ENCODE data around the gene COLEC12.

The COLEC12 gene

DNA sequence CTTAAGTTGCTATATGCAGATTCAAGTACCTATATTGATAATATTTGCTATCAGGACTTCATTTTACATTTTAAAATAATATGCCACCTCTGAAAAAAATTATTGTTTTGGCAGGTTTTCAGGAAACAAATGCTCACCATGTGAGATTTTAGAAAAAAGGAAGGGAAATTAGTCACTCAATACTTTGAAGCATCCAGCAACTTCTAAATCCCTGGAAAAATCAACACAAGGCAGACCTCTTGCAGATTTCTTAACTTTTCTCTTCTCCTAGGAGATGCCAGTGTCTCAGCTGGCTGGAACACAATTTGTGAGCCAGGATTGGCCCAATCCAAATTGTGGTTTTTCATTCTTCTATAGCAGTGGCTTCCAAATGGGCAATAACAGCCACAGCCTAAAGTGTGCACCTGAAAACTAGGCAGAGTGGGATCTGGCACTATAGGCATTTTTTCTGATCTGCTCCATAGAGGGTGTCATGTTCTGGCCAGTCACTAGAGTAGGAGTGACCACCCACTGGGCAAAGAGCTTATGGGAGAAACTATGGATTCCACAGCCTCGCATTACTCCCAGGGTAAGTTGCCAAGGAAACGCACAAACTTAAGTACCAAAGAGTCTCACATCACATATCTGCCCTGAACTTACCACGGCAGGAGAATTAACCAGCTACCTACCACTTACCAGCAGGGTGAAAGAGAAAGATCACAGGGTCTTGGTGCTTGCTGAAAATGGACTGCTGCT, 204.6 kb downstream of the COLEC12 start:
- Histone ChIP-seq H3K4me2 (ENCODE audit: low read depth, low read length, poor library complexity, severe bottlenecking) (no peak overlapping the region), H3K79me2 (ENCODE audit: insufficient read depth, low read length) (no peaks in the 10 kb centered on the region), H3K9me2 (replicated peaks; ENCODE audit: insufficient read depth, low read length) (no peaks in the 10 kb centered on the region), H3K9ac (ENCODE audit: low read length) (no peak overlapping the region), H3F3A (ENCODE audit: insufficient read depth) (no peaks in the 10 kb centered on the region), H3K27me3 (ENCODE audit: low read length) (no peaks in the 10 kb centered on the region), H3K27ac (ENCODE audit: low read depth, low read length) (no peak overlapping the region), H3K4me3 (ENCODE audit: insufficient read depth, low read length, poor library complexity, severe bottlenecking) (no peak overlapping the region), H2AFZ (ENCODE audit: low read depth, low read length, severe bottlenecking) (no peak overlapping the region), H4K20me1 (ENCODE audit: low read depth, low read length) (no peaks in the 10 kb centered on the region), H3K36me3 (ENCODE audit: low read length) (no peaks in the 10 kb centered on the region), H3K9me3 (ENCODE audit: insufficient read depth, low read length) (no peaks in the 10 kb centered on the region)
- TF ChIP-seq, protein P1, sequence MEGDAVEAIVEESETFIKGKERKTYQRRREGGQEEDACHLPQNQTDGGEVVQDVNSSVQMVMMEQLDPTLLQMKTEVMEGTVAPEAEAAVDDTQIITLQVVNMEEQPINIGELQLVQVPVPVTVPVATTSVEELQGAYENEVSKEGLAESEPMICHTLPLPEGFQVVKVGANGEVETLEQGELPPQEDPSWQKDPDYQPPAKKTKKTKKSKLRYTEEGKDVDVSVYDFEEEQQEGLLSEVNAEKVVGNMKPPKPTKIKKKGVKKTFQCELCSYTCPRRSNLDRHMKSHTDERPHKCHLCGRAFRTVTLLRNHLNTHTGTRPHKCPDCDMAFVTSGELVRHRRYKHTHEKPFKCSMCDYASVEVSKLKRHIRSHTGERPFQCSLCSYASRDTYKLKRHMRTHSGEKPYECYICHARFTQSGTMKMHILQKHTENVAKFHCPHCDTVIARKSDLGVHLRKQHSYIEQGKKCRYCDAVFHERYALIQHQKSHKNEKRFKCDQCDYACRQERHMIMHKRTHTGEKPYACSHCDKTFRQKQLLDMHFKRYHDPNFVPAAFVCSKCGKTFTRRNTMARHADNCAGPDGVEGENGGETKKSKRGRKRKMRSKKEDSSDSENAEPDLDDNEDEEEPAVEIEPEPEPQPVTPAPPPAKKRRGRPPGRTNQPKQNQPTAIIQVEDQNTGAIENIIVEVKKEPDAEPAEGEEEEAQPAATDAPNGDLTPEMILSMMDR (IDR thresholded peaks at IDR 0.05; ENCODE audit: insufficient read depth, low read length, poor library complexity, severe bottlenecking), result no peak
- TF ChIP-seq EZH2phosphoT487 (conservative IDR thresholded peaks at IDR 0.05; ENCODE audit: low read length), result no peak

DNA sequence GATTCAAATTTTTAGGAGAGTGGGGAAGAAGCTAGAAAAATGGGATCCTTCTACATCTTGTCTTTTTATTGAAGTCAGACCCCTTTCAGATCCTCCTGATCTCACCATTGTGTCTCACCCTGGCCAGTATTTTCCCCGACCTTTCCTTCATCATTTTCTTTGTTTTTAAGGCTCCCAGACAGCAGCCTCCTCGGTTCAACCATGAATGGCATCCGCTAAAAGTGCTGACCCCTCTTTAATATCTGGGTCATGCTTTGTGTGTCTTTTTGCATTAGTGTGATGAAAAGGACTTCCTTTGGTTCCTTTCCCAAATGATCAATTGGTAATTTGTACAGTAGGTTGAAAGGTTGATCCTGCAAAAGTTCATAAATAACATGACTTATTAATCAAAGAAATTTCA, 205.9 kb downstream of the COLEC12 start:
- no peaks in the 10 kb centered on the region for H3F3A ChIP-seq (ENCODE audit: insufficient read depth)
- no peak overlapping the region for H3K27ac ChIP-seq (ENCODE audit: low read depth, low read length)
- H3K36me3 ChIP-seq (ENCODE audit: low read length), result no peaks in the 10 kb centered on the region
- no peaks in the 10 kb centered on the region for H3K79me2 ChIP-seq (ENCODE audit: insufficient read depth, low read length)
- no peak overlapping the region for H3K9ac ChIP-seq (ENCODE audit: low read length)
- H4K20me1 ChIP-seq (ENCODE audit: low read depth, low read length), result no peaks in the 10 kb centered on the region
- H3K4me2 ChIP-seq (ENCODE audit: low read depth, low read length, poor library complexity, severe bottlenecking), result no peak overlapping the region
- TF ChIP-seq, protein P1 (IDR thresholded peaks at IDR 0.05; ENCODE audit: insufficient read depth, low read length, poor library complexity, severe bottlenecking), result no peak
- TF ChIP-seq EZH2phosphoT487 (conservative IDR thresholded peaks at IDR 0.05; ENCODE audit: low read length), result no peak
- no peaks in the 10 kb centered on the region for H3K27me3 ChIP-seq (ENCODE audit: low read length)
- H2AFZ ChIP-seq (ENCODE audit: low read depth, low read length, severe bottlenecking), result no peak overlapping the region
- H3K4me3 ChIP-seq (ENCODE audit: insufficient read depth, low read length, poor library complexity, severe bottlenecking), result no peak overlapping the region
- H3K9me3 ChIP-seq (ENCODE audit: insufficient read depth, low read length), result no peaks in the 10 kb centered on the region
- no peaks in the 10 kb centered on the region for H3K9me2 ChIP-seq (replicated peaks; ENCODE audit: insufficient read depth, low read length)

DNA sequence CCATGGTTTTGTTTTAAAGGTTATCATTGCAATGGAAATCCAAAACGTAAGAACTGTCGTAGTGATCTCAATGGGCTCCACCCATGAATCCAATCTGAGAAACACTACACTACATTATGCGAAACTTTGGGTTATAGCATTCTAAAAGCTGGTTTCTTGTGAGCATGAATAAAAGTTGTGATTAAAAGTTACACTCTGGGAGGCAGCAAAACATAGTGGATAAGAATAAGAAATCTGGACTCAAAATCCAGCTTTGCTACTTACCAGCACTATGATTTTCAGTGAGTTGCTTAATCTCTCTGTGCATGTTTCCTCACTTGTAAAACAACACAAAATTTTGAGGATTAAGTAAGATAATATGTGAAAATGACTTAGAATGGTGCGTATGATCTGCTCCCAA, 207.0 kb downstream of the COLEC12 start:
- no peak for TF ChIP-seq EZH2phosphoT487 (conservative IDR thresholded peaks at IDR 0.05; ENCODE audit: low read length)
- TF ChIP-seq, protein P1 (IDR thresholded peaks at IDR 0.05; ENCODE audit: insufficient read depth, low read length, poor library complexity, severe bottlenecking), result no peak
- no peak overlapping the region for H3K27ac ChIP-seq (ENCODE audit: low read depth, low read length)
- no peak overlapping the region for H3K4me2 ChIP-seq (ENCODE audit: low read depth, low read length, poor library complexity, severe bottlenecking)
- no peaks in the 10 kb centered on the region for H4K20me1 ChIP-seq (ENCODE audit: low read depth, low read length)
- no peaks in the 10 kb centered on the region for H3K27me3 ChIP-seq (ENCODE audit: low read length)
- no peaks in the 10 kb centered on the region for H3F3A ChIP-seq (ENCODE audit: insufficient read depth)
- no peak overlapping the region for H2AFZ ChIP-seq (ENCODE audit: low read depth, low read length, severe bottlenecking)
- H3K9me2 ChIP-seq (replicated peaks; ENCODE audit: insufficient read depth, low read length), result no peaks in the 10 kb centered on the region
- no peaks in the 10 kb centered on the region for H3K79me2 ChIP-seq (ENCODE audit: insufficient read depth, low read length)
- no peak overlapping the region for H3K4me3 ChIP-seq (ENCODE audit: insufficient read depth, low read length, poor library complexity, severe bottlenecking)
- H3K9me3 ChIP-seq (ENCODE audit: insufficient read depth, low read length), result no peaks in the 10 kb centered on the region
- no peaks in the 10 kb centered on the region for H3K36me3 ChIP-seq (ENCODE audit: low read length)
- H3K9ac ChIP-seq (ENCODE audit: low read length), result no peak overlapping the region
